ENCODE measurements around the gene DLGAP5.

GRCh38 chr14:55126034-55126433, 65.4 kb downstream of the DLGAP5 start:
- no peak for TF ChIP-seq CREB1 (IDR thresholded peaks at IDR 0.05; ENCODE audit: low read depth)
- no peak for TF ChIP-seq TAF1 (IDR thresholded peaks at IDR 0.05; ENCODE audit: low read depth)
- no peak for TF ChIP-seq TEAD4 (IDR thresholded peaks at IDR 0.05)
- no peak for TF ChIP-seq MAX (IDR thresholded peaks at IDR 0.05)
- TF ChIP-seq FOXM1 (IDR thresholded peaks at IDR 0.05; ENCODE audit: borderline replicate concordance, low read depth), result no peak
- TF ChIP-seq CEBPB (IDR thresholded peaks at IDR 0.05), result no peak
- no peak for TF ChIP-seq RAD21 (IDR thresholded peaks at IDR 0.05; ENCODE audit: low read depth)
